HG03108 (cell line): Measurements from ENCODE around the gene PET100.

Experiments
- ATAC-seq: cut with Tn5 transposase; IDR thresholded peaks from one replicate; pipeline ENCODE4 v1.9.1; 2021; ENCODE audit warnings: moderate library complexity; ENCODE audit not compliant: unreplicated experiment

PET100 gene

DNA sequence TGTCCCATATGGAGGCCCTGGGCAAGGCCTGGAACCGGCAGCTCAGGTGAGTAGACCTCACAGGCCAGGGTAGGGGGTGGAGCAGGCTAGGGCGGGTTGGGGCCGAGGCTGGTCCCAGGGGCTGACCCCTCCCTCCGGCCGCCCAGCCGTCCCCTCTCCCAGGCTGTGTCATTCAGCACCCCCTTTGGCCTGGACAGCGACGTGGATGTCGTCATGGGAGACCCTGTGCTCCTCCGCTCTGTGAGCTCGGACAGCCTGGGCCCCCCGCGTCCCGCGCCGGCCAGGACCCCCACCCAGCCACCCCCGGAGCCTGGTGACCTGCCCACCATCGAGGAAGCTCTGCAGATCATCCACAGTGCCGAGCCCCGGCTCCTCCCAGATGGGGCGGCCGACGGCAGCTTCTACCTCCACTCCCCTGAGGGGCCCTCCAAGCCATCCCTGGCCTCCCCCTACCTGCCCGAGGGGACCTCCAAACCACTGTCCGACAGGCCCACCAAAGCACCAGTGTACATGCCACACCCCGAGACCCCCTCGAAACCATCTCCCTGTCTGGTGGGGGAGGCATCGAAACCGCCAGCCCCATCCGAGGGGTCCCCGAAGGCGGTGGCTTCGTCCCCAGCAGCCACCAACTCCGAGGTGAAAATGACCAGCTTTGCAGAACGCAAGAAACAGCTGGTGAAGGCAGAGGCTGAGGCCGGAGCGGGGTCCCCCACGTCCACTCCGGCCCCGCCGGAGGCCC, 17.9 kb upstream of the PET100 start:
- ATAC-seq, result no peak

DNA sequence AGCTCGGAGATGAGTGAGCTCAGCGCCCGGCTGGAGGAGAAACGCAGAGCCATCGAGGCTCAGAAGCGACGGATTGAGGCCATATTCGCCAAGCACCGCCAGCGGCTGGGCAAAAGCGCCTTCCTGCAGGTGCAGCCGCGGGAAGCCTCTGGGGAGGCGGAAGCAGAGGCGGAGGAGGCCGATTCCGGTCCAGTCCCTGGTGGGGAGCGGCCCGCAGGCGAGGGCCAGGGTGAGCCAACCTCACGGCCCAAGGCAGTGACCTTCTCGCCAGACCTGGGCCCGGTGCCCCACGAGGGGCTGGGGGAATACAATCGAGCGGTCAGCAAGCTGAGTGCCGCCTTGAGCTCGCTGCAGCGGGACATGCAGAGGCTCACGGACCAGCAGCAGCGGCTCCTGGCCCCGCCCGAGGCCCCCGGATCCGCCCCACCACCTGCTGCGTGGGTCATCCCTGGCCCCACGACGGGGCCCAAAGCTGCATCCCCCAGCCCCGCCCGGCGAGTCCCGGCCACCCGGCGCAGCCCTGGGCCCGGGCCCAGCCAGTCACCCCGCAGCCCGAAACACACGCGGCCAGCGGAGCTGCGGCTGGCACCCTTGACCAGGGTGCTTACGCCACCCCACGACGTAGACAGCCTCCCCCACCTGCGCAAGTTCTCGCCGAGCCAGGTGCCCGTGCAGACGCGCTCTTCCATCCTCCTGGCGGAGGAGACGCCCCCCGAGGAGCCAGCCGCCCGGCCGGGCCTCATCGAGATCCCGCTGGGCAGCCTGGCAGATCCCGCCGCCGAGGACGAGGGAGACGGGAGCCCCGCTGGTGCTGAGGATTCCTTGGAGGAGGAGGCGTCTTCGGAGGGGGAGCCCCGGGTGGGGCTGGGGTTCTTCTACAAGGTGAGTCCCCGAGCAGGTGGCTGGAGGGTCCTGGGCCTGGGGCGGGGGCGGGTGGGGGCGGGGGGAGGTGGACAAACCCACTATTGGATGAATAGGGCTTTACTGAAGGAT, 17.0 kb upstream of the PET100 start:
- no peak for ATAC-seq

DNA sequence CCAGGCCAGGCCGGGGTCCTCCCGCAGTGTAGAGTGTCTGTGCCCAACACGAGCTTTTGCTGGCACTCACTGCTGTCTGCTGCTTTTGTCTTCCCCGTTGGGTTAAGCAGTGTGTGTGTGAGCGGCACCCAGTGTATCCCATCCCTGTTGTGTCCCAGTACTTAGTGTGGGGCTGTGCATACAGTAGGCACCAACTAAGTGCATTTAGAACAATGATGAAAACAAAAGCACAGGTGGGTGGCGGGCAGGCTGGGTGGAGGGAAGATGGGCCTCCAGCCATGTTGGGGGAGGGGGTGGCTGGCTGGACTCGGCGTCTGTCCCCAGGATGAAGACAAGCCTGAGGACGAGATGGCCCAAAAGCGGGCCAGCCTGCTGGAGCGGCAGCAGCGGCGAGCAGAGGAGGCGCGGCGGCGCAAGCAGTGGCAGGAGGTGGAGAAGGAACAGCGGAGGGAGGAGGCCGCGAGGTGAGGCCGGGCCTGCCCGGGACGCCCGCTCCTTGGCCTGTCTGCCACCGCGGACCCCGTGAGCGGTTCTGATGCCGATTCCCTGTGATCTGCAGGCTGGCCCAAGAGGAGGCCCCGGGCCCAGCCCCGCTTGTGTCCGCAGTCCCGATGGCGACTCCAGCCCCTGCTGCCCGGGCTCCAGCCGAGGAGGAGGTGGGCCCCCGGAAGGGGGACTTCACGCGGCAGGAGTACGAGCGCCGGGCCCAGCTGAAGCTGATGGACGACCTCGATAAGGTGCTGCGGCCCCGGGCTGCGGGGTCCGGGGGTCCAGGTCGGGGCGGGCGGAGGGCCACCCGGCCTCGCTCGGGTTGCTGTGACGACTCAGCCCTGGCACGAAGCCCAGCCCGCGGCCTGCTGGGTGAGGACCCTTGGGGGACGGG, 14.5 kb upstream of the PET100 start:
- no peak for ATAC-seq

DNA sequence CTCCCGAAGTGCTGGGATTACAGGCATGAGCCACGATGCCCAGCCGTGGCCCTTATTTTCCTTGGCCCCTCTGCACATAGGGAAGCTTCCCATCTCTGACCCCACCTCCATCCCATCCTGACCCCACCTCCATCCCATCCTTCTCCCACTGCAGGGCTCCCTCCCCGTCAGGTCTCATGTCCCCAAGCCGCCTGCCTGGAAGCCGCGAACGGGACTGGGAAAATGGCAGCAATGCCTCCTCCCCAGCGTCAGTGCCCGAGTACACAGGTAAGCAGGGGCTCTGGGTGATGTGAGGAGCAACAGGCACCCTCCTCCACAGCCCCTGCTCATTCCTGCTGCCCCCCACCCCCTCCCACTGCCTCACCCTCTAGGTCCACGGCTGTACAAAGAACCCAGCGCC, 12.4 kb upstream of the PET100 start:
- no peak for ATAC-seq

DNA sequence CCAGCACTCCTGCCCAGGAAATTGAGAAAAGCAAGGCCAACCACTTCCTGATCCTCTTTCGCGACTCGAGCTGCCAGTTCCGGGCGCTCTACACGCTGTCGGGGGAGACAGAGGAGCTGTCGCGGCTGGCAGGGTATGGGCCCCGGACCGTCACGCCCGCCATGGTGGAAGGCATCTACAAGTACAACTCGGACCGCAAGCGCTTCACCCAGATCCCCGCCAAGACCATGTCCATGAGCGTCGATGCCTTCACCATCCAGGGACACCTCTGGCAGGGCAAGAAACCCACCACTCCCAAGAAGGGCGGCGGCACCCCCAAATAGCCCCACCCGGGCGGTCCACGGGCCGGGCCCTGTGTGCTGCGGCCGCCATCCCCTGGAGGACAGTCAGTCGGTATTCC, 11.9 kb upstream of the PET100 start:
- ATAC-seq, result no peak

DNA sequence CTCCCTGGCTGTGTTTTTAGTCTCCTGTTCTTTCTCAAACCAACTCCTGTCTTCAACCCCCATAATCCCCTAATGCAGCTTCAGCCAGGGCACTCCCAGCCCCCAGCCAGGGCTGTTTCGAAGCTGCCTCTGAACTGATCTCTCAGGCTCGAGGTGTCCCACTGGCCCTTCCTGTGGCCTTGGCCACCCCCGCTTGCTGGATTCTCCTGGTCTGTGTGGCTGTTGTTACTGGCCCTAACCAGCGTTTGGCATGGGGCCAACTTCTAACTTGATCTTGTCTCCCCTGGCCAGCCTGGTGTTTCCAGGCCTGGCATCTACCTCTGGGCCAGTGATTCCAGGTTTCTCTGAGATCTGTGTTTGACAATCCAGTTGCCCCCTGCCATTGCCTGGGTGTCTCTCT, 11.2 kb upstream of the PET100 start:
- ATAC-seq, result no peak

DNA sequence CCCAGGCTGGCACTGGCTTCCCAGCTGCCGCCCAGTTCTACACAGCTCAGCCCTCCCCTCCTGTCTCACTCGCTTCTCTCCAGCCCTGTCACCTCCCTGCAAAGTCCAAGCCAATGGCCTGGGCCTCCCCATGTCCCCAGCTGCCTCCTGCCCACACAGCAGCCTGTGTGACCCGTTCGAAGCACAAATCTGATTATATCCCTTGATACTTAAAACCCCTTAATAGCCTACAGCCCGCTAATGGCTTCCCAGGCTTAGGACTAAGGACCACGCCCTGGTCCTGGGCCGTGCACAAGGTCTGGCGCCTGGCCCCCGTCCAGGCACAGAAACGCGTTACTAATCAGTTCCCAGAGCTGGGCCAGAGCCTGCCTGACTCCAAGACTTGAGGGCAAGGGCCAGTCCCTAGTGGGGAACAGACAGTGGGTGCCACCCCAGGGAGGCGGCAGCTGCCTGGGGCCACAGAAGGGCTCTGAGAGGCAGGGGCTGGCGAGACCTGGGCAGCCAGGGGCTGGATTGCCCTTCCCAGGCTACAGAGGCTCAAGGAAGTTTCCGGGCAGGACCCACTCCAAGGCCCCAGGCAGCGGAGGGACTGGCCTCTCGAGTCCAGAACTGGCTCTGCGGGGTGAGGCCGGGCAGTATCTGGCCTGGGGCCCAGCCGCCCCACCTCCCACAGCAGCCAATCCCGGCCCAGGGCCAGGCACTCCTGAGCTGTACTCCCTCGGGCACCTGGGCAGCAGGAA, 10.7 kb upstream of the PET100 start:
- ATAC-seq, result no peak

DNA sequence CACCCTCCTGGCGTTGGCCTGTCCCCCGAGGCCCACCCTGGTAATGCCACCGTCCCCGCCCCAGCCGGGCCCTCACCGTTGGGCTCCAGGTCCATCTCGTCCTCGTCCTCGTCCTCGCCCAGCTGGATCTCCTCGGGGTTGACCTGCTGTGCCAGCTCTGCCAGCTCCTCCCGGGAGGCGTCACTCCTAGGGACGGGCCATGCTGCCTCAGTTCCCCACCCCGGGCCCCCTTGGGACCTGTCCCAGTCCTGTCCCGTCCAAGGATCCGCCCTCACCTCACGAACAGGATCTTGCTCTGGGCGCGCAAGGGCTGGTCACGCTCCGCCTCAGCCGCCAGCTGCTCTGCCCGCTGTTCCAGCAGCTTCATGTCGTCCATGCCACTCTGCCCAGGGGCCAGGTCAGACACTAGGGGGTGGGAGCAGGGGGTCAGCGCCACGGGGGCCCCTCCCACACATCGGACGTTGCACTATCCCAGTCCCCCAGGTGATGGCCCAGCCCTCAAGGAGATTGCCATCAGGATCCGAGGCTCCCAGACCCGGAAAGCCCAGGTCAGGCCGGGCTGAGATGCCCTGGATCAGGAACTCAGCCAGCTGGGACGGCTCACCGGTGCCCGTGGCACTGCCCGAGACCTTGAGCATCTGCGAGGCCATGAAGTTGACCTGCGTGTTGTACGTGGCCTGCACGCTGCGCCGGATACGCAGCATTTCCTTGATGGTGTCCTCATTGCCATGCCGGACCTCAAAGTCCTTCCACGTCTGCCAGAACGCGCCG, 9.7 kb upstream of the PET100 start:
- ATAC-seq, result no peak

DNA sequence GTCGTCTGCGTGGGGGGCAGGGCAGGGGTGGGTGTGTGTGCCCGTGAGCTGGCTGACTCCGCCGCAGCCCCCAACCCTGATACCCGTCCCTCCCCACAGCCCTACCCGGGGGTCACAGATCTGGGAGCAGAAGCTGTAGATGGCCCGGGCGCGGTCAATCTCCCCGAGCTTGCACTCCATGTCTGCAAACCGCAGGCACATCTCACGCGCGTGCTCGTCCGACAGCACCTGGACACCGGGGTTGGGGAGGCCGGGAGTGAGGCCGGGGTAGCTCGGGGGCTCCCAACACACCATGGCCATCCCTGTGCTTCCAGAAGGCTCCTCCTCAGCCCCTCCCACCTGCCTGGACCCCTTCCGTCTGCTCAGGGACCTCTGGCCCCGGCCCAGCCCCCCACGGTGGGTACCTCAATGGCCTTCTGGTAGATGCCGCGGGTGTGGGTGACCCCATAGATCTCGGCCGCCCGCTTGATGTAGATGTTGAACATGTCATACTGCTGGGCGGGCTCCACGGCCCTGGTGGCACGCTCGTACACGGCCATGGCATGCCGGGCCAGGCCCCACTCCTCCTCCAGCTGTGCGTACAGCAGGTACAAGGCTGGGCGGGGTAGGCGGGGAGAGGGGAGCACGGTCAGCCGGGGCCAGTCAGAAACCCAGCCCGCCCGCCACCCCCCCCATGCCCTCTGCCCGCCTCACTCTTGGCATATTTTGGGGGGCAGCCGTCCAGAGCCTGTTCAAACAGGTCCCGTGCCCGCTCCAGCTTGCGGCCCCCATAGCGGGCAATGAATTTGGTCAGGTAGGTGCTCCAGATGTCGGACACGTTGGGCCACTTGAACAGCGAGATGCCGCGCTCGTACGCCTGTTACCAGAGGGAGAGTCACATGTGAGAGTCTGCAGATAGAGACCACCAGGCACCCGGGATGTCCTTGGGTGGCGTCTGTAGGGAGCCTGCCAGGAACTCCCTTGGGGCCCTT, 8.9 kb upstream of the PET100 start:
- no peak for ATAC-seq

DNA sequence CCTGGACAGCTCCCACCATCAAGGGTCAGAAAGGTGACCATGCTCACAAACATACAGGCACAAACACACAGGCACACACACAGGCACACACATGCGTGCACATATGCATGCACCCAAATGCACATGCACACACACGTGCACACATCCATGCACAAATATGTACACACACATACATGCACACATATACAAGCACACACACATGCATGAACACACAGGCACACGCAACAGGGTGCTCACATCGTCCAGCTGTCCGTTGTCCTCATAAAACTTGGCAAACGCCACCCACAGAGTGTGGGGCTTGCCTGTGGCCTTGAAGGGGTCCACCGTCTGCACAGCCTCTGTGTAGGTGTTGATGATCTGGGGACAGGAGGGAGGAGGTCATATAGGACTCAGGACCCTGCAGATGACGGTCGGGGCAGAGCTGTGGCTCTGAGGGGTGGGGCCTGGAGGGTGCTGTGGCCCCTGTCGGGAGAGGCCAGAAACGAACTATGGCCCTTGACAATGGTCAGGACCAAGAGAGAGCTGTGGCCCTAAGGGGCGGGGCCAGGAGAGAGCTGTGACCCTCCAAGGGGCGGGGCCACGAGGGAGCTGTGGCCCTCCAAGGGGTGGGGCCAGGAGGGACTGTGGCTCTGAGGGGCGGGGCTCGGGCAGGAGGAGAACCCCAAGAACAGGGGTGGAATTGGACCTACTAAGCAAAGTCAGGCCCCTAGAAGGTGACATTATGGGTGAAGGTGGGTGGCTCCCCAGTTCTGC, 6.5 kb upstream of the PET100 start:
- no peak for ATAC-seq

DNA sequence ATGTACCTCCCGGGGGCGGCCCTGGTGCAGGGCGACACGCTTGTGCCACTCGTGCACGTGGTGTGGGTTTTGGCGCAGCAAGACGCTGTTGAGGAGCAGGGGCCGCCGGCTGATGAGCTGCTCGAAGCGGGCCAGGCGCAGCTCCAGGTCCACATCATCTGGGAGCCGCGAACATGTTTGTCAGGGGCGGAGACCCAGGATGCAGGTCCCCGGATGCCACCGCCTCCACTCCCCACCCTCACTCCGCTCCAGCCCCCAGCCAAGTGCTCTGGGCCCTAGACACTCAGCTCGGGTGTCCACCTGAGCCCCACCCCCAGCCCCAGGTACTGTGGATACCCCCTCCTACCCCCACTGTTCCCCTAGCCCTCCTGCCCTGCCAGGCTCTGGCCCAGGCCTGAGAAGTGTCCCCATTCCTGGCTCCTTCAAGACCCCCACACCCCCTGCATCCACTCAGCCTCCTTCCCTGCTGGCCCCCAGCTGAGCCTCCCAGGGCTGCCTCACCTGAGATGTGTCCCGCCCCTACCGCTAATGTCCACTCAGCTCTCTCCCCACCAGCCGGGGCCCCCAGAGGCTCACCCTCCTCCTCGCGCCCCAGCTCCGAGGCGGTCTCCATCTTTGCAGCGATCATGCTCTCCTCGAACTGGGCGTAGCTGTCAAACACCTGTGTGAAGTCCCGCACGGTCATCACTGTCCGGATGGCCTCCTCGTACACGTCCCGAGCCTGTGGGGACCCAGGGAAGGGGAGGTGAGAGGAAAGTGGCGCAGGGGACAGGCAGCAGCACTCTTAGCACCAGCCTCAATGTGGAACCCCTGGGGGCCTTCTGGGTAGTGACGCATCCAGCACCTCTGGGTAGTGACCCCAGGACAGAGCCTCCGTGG, 5.6 kb upstream of the PET100 start:
- ATAC-seq, result no peak

DNA sequence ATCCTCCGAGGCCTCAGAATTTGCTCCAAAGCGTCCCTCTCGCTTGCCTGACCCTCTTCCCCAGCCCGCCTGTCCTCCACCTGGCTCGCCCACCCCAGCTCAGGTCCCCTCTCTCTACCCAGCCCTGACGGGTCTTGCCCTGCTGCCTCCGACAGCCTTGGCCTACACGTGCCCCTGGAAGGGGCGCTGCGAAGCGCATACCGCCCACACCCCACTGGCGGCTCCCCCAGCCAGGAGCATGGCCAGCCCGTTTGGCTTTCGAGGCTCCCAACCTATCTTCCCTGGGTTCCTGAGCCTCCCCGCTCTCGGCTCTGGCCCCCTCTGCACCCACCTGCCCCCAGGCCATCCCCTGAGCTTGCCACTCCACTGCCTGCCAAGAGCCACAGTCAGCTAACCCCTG, 4.8 kb upstream of the PET100 start:
- ATAC-seq, result no peak

DNA sequence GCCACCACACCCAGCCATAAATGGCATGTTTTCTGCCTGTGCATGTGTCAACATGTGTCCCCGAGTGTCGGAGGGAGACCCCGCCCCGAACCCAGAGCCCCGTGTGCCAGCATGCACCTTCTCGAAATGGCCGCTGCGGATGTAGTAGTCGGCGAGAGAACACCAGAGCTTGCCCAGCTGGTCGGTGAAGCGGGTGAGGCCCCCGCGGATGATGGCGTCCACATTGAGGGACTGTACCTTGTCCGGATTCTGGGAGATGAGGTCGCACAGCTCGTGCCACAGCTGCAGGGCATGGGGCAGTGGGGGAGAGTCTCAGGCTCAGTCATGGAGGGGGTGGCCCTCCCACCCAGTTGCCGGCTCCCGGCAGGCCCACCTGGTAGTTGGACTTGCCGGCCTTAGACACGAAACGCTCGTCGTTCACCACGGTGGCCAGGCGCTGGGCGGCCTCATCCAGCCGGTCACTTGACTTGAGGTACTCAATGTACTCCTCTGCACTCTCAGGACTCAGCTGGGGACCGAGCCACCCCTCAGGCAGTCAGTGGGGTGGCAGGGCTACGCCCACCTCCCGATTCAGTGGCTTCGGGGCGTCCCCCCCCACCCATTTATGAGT, 3.7 kb upstream of the PET100 start:
- ATAC-seq, result no peak

DNA sequence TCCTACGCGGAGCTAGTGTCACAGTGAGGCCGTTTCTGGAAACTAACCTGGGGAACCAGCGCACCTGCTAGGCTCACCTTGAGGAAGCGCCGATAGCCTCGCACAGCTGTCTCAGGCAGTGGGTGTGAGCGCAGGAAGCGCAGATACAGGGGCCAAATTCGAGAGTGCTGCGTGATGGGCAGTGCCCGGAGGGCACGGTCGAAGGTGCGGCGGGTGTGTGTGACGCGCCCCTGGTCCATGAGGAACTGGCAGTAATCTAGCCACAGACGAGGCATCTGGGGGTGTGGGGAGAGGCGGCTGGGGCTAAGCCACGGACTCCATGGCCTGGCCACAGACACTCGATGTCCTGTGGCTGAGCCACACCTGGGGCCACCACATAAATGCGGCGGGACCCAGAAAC, 2.4 kb upstream of the PET100 start:
- no peak for ATAC-seq

DNA sequence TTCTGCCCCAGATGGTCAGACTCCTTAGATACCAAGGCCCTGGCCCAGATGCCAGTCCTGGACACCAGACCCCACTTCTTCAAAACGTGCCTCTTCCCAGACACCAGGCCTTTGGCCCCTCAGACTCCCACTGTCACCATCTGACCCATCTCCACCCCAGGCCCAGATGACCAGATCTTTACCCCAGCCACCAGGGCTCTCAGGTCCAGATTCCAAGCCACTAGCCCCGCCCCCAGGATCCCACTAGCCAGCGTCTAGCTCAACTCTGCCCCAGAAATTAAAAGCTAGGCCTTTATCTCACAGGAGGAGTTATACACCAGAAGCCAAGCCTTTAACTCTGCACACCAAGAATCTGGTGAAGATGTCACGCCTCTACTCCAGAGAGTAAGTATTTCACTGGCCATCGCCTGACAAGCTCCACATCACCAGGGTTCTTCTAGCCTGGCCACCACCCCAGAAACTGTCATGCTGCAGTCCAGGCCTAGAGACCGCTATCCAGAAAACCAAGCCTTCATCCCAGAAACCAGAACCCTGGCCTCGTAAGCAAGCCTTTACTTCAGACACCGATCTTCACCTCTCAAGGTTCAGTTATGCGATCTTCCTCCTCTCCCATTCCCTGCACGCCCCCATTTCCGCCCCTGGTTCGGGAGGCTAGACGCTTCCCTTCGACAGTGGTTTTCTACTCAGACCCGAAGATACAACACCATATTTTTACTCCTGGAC, 843 bp upstream of the PET100 start:
- ATAC-seq, result no peak

DNA sequence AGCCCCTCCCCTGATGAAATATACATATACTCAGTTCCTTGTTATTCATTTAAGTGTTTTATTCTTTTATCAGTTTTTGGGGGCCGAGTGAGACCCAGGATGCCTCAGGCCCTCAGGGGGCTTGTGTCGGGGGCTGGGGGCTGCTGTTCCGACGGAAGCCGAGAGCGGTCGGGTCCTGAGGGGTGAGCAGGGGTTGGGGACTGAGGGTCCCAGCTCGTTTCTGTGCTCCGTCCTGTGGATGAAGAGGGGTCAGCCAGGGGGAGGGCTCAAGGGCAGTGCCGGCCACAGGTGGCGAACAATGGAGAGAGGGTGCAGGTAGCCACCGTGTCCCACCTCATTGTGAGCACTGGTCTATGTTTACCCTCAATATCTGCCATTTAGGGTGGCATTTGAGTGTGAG, 2.0 kb downstream of the PET100 start:
- no peak for ATAC-seq
